Pancreas (tissue), 10 donors: ENCODE data around the gene LANCL2. TPM values are rescaled to one million over a fixed set of nuclear protein-coding genes. Genes with fewer than 3 reads are reported as not detected.
"Not testable (repeated sequence)": the region's sequence is repeated elsewhere in the genome, so short reads cannot be mapped to it uniquely, and the experiment has no call there.

Experiments used
- ATAC-seq, 4 donors: fragments of 200-7000 bp; cut with Tn5 transposase; one replicate each; pipeline versions ENCODE4 v1.8.0 to v1.9.1; 2020; ENCODE audit warnings: mild to moderate bottlenecking in 4 of 4, moderate library complexity in 4 of 4
- DNase-seq, 6 donors: peaks; one replicate each; pipeline ENCODE4 v3.0.0-alpha.2; 2020
- FAIRE-seq: peaks from 2 replicates; lab custom pipeline; 2012; peaks lifted over from hg19 to GRCh38; lab: Jason Lieb, UNC
- H3K27ac ChIP-seq, 4 donors: fragments of 200-600 bp; sonication (generic); 1 replicate in 3 of 4; 2 replicates in 1 of 4; pipeline versions ENCODE4 v1.5.0 to v1.8.0; 2020
- H3K27me3 ChIP-seq, 4 donors: fragments of 200-600 bp; one replicate each; pipeline ENCODE4 v1.8.0; 2021
- H3K36me3 ChIP-seq, 3 donors: fragments of 200-600 bp; sonication (generic) in 1 of 3; one replicate each; pipeline versions ENCODE4 v1.5.0 to v1.8.0; 2020 to 2021
- H3K4me1 ChIP-seq, 3 donors: fragments of 200-600 bp; one replicate each; pipeline ENCODE4 v1.8.0; 2021
- H3K4me3 ChIP-seq, 4 donors: fragments of 200-600 bp; sonication (generic) in 2 of 4; one replicate each; pipeline versions ENCODE4 v1.5.0 to v1.8.0; 2020 to 2021
- H3K9me3 ChIP-seq, 4 donors: fragments of 200-600 bp; one replicate each; pipeline ENCODE4 v1.8.0; 2021
- WGBS, 2 donors: extraction: QIAGEN DNeasy Blood & Tissue Kit; methylation state at CpG; one replicate each; pipeline ENCODE4 v1.1.7; 2013; 5-methylcytosine and 5-hydroxymethylcytosine counted together
- intact Hi-C, 3 donors: fragments of 100-400 bp; cut with DNase I; formaldehyde crosslinking; loops; one replicate each; pipeline versions ENCODE4 v1.11.1 to v1.14.2; 2022
- polyA plus RNA-seq, 2 donors: library from polyadenylated mRNA; stranded (reverse); fragments of 200-250 nt; gene quantifications; one replicate each; pipeline ENCODE4 v1.2.3, GENCODE V29; 2013
- total RNA-seq, 6 donors: library from RNA; stranded (reverse); fragmentation: NEBNext Ultra II Directional in 4 of 6; extraction: Animal tissue kit (Norgen Biotek cat#: 25700) in 4 of 6; gene quantifications; one replicate each; pipeline versions ENCODE4 v1.2.1 to v1.2.4, GENCODE V29; 2021 to 2023
- TF ChIP-seq, protein P1 (sequence below), 4 donors: fragments of 200-600 bp; sonication (generic) in 3 of 4; IDR thresholded peaks; one replicate each; pipeline versions ENCODE4 v1.5.0 to v1.8.0; 2021; ENCODE audit warnings: antibody characterized with exemption in 4 of 4
- donor health status: healthy with polysubstance abuse.
- donor health status: DM: no; HTN: no; CAD: no; lungs with moderate emphysema.
- donor health status: DM: no; HTN: no; CAD: no.
- donor health status: control.
- donor health status: control.
- donor health status: Bipolar disorder and iron deficiency.
- donor health status: DM: yes; HTN: yes; CAD: no.
- donor health status: DM: no; HTN: no; CAD: no.
- donor health status: DM: no; HTN: no; CAD: no.
- donor health status: DM: yes; HTN: yes; CAD: no.

The LANCL2 gene
- total and polyA plus RNA-seq, 8 donors = 4.6 to 8.5 (median 6.3) TPM

DNA sequence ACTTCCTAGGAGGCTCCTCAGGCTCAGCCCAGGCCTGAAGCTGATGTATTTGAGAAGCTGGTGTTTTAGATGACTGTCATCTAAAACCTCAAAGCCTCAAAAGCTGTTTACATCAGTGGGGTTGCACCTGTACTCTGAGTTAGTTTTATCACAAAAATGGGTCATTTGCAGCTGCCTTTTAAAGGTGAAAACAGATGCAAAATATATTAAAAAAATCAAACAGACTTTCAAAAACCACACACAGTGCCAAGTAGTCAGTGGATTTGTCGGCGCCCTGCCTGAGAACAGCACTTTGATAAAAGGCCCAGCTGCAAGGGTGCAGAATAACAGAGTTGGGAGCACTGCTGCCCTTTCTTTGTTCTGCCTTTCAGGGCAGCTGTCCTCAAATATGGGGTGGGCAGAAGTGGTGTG, 104.1 kb downstream of the LANCL2 start:
- TF ChIP-seq, protein P1, sequence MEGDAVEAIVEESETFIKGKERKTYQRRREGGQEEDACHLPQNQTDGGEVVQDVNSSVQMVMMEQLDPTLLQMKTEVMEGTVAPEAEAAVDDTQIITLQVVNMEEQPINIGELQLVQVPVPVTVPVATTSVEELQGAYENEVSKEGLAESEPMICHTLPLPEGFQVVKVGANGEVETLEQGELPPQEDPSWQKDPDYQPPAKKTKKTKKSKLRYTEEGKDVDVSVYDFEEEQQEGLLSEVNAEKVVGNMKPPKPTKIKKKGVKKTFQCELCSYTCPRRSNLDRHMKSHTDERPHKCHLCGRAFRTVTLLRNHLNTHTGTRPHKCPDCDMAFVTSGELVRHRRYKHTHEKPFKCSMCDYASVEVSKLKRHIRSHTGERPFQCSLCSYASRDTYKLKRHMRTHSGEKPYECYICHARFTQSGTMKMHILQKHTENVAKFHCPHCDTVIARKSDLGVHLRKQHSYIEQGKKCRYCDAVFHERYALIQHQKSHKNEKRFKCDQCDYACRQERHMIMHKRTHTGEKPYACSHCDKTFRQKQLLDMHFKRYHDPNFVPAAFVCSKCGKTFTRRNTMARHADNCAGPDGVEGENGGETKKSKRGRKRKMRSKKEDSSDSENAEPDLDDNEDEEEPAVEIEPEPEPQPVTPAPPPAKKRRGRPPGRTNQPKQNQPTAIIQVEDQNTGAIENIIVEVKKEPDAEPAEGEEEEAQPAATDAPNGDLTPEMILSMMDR (IDR thresholded peaks at IDR 0.05) = no peak
- no peaks in the 10 kb centered on the region for H3K27me3 ChIP-seq
- no peaks in the 10 kb centered on the region for H3K9me3 ChIP-seq
- 80 to 96% methylated on average over 2 of the region's 2 CpGs for WGBS, 2 donors
- H3K4me1 ChIP-seq = no peaks in the 10 kb centered on the region
- FAIRE-seq (no peak), ATAC-seq (no peak), DNase-seq (no peak)
- no peak overlapping the region for H3K4me3 ChIP-seq
- peaks cover 0 to 3% (median under 1%) of the 10 kb centered on the region in 3 donors for H3K36me3 ChIP-seq
- intact Hi-C loops = no loop called here
- no peak overlapping the region for H3K27ac ChIP-seq

DNA sequence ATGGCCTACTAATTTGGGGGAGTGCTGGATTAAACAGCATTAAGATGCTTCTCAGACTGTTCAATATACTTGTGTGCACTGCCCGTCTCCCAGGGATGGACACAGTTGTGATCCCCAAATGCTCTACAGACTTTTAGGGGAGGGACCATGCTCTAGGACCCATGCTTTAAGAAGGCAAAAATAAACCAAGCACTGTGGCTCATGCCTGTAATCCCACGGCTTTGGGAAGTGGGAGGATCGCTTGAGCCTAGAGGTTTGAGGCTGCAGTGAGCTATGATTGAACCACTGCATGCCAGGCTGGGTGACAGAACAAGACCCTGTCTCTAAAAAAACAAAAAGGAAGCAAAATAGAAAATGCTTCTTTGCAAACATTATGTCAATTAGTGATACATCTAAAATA, 104.6 kb downstream of the LANCL2 start:
- ATAC-seq (no peak), FAIRE-seq (no peak), DNase-seq (no peak)
- Histone ChIP-seq H3K27ac (no peak overlapping the region), H3K27me3 (no peaks in the 10 kb centered on the region), H3K4me3 (no peak overlapping the region), H3K4me1 (no peaks in the 10 kb centered on the region), H3K9me3 (no peaks in the 10 kb centered on the region), H3K36me3 (no peaks in the 10 kb centered on the region)
- intact Hi-C loops = no loop called here
- TF ChIP-seq, protein P1 (IDR thresholded peaks at IDR 0.05) = no peak
- 64 to 84% methylated on average over 3 of the region's 3 CpGs for WGBS, 2 donors

DNA sequence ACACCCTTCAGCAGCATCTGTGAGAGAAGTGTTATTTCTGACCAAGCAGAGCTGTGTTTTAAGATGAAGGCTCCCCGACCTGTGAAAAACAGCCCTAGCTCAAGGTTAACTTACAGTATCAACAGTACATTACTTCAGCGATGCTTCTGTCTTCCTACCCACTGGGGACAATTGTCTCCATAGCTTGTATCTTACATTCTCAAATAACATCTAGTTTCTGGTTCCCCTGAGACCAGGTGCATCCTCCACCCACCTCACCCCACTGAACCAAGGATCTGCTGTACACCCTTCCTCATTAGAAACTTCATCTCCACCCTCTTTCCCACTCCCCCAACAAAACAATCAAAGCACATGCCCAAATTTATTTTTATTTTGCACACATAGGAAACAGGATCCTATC, 105.1 kb downstream of the LANCL2 start:
- ATAC-seq (no peak), DNase-seq (no peak), FAIRE-seq (no peak)
- Histone ChIP-seq H3K9me3 (no peaks in the 10 kb centered on the region), H3K27ac (no peak overlapping the region), H3K4me1 (no peaks in the 10 kb centered on the region), H3K36me3 (no peaks in the 10 kb centered on the region), H3K27me3 (no peaks in the 10 kb centered on the region), H3K4me3 (no peak overlapping the region)
- TF ChIP-seq, protein P1 (IDR thresholded peaks at IDR 0.05) = no peak
- intact Hi-C loops = no loop called here
- WGBS, 2 donors = 91 to 98% methylated on average over 2 of the region's 2 CpGs

DNA sequence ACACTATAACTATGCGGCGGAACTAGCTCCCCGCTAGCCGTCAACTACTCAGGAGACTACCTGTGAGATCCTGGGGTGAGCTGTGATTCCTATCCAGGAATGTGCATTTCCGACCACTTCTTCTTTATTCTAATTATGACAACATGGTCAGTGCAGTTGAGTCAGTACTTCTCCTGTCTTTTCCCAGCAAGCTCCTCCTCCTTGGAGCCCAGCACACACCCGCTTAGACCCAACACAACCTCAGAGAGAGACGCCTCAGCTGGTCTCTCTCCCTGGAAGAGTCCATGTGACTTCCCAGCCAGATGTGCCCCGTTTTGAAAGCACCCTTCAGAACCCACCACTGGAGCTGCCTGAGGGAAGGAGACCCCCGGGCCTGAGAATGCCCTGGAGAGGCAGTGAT, 106.5 kb downstream of the LANCL2 start:
- H3K4me1 ChIP-seq, DNase-seq, intact Hi-C loops, ATAC-seq, H3K36me3 ChIP-seq, H3K27ac ChIP-seq, H3K9me3 ChIP-seq, FAIRE-seq, H3K27me3 ChIP-seq, H3K4me3 ChIP-seq: not testable (repeated sequence)
- 88% methylated on average over 4 to 5 of the region's 9 CpGs for WGBS, 2 donors

DNA sequence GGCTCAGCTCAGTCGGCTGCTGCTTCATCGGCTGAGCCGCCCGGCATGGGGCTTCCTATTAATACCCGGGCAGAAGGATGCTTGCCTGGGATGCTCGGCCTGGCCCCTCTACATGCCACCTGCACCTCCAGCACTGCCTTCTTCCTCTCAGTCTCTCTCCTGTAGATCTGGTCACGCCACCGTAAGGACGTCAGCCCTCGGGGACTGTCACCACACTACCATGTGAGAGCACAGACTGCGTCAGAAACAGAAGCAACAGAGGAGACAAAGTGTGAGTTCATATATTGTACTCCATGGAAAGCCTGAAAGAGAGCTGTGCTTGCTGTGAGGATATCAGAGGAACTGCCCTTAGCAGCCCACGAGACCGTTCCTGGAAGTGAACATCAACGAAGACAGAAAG, 107.3 kb downstream of the LANCL2 start:
- FAIRE-seq, H3K36me3 ChIP-seq, H3K27me3 ChIP-seq, H3K4me3 ChIP-seq, H3K4me1 ChIP-seq, intact Hi-C loops, H3K27ac ChIP-seq, DNase-seq, H3K9me3 ChIP-seq, ATAC-seq: not testable (repeated sequence)
- 82 to 100% methylated on average over 2 to 6 of the region's 14 CpGs for WGBS, 2 donors

DNA sequence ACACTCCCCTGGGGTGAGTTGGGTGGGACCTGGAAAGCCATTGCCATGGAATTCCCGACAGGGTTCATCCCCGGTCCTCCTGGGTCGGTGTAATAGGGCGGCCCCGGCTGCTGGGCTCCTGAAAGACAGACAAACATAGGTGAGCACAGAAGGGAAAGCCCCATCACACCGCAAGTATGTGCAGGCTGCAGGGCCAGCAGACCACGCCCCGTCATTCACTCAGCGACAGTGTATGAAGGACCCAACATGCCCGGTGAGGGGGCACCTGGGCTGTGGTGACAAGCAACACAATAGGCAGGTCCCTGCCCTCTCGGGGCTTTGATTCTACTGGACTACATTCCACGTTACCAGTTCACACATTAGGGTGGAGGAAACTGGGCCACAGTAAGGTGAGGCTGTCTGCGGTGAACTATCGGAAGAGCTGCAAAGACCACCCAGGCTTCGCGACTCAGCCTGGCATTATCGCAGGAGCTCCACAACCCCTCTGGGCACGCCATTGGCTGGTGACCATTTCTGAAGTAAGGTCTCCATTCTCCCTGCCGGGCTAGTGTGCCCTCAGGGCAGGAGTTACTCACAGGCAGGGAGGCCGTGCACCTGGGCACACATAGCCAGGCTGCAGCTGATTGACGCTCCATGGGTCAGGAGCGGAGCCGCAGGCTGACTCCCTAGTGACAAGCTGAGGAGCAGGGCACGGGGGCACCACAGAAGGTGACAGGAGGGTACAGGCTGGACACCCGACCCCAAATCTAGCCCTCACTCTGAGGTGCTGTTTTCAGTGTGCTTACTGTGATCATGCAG, 108.0 kb downstream of the LANCL2 start:
- DNase-seq = no peak
- H3K27me3 ChIP-seq = no peaks in the 10 kb centered on the region
- H3K9me3 ChIP-seq = no peaks in the 10 kb centered on the region
- TF ChIP-seq, protein P1 (IDR thresholded peaks at IDR 0.05) = no peak
- intact Hi-C loops = no loop called here
- 89 to 91% methylated on average over 25 of the region's 25 CpGs for WGBS, 2 donors
- FAIRE-seq = no peak
- H3K27ac ChIP-seq = no peak overlapping the region
- no peak for ATAC-seq
- no peaks in the 10 kb centered on the region for H3K36me3 ChIP-seq
- no peak overlapping the region for H3K4me3 ChIP-seq
- H3K4me1 ChIP-seq = no peaks in the 10 kb centered on the region
